ENCODE results near the gene UCKL1. TPM values are rescaled to one million over a fixed set of nuclear protein-coding genes. Genes with fewer than 3 reads are reported as not detected.
"Not testable (repeated sequence)": the region's sequence is repeated elsewhere in the genome, so short reads cannot be mapped to it uniquely, and the experiment has no call there.

UCKL1 gene
- total RNA-seq, 1 experiment from 2014 or later: 55.1 TPM

DNA sequence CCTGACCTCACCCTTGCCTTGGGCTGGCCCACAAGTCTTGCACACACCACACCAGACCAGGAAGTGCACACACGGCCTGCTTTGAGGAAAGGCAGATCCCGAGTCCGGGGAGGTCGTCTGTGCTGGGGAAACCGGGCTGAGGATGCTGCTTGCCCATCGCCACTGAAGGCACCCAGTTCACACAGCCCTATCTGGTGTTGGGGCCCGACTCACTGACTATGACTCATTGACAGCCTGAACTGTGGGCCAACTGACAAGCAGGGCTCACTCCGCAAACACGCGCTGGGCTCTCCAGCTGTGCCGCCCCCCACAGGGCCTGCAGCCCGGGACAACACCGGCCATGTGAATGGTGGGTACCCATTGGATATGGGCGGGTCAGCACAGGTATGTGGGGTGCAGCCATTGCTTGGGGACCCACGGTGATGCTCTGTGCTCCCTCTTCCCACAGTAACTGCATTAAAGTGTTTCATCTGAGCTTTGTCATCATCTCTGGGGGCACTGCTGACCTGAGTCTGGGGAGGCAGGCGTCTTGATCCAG is 21.6 kb upstream of the UCKL1 start:
- CTCF ChIA-PET: no interaction called here
- H3K4me3 ChIP-seq: peak overlapping the region; percentile 99; the same call in 1 of the 2 replicates

GRCh38 chr20:63976980-63977738 is 20.9 kb upstream of the UCKL1 start:
- H3K4me1 ChIP-seq (replicated peaks; ENCODE audit: insufficient read depth): peaks cover 14% of the 10 kb centered on the region
- no peak overlapping the region for H3K4me3 ChIP-seq
- no peak for TF ChIP-seq CTCF (conservative IDR thresholded peaks at IDR 0.05)
- TF ChIP-seq EZH2 (IDR thresholded peaks at IDR 0.05; ENCODE audit: low read depth): no peak
- H3F3A ChIP-seq (ENCODE audit: insufficient read depth, low read depth): peaks cover 48% of the 10 kb centered on the region
- H3K27ac ChIP-seq: no peak overlapping the region
- no peak overlapping the region for H3K4me2 ChIP-seq
- DNase-seq: no peak
- no peaks in the 10 kb centered on the region for H3K9me2 ChIP-seq (ENCODE audit: insufficient read depth)
- H3K27me3 ChIP-seq (ENCODE audit: insufficient read depth, low read depth): no peaks in the 10 kb centered on the region
- POLR2A ChIA-PET (ENCODE audit: unreplicated experiment): interaction anchor here (0.6 kb wide), 1 partner anchor 19 kb away, joined by 6 read pairs; no protein-coding TSS in a partner anchor
- H2AFZ ChIP-seq: no peak overlapping the region
- H4K20me1 ChIP-seq (ENCODE audit: insufficient read depth): peaks cover under 1% of the 10 kb centered on the region; the same call in 1 of the 2 replicates
- BruUV-seq (replicated peaks): no TSS peak
- H3K79me2 ChIP-seq (ENCODE audit: low read depth): peaks cover 11% of the 10 kb centered on the region
- CTCF ChIA-PET: no interaction called here
- H3K36me3 ChIP-seq (ENCODE audit: low read depth): no peaks in the 10 kb centered on the region
- no peaks in the 10 kb centered on the region for H3K9me3 ChIP-seq (ENCODE audit: insufficient read depth, low read depth)
- intact Hi-C loops (cut with micrococcal nuclease; ENCODE audit: unreplicated experiment): no loop called here

More for the DNA sequence above, 21.6 kb upstream of the UCKL1 start:
- peaks cover 5% of the 10 kb centered on the region; the same call in 1 of the 2 replicates for H4K20me1 ChIP-seq (ENCODE audit: insufficient read depth)
- H3K27me3 ChIP-seq (ENCODE audit: insufficient read depth, low read depth): no peaks in the 10 kb centered on the region
- DNase-seq: peak; percentile 33 to 52
- H3K4me2 ChIP-seq: peak overlapping the region; percentile 84
- intact Hi-C loops (cut with micrococcal nuclease; ENCODE audit: unreplicated experiment): loop anchor here (1.0 kb wide), 1 partner anchor 350 kb away; no protein-coding TSS in a partner anchor
- TF ChIP-seq CTCF (conservative IDR thresholded peaks at IDR 0.05) (no peak), EZH2 (IDR thresholded peaks at IDR 0.05; ENCODE audit: low read depth) (no peak)
- H3K27ac ChIP-seq: no peak overlapping the region
- peaks cover 47% of the 10 kb centered on the region for H3F3A ChIP-seq (ENCODE audit: insufficient read depth, low read depth)
- H3K9me2 ChIP-seq (ENCODE audit: insufficient read depth): no peaks in the 10 kb centered on the region
- no peaks in the 10 kb centered on the region for H3K9me3 ChIP-seq (ENCODE audit: insufficient read depth, low read depth)
- TSS peak; percentile 27 for BruUV-seq (replicated peaks)
- H3K36me3 ChIP-seq (ENCODE audit: low read depth): no peaks in the 10 kb centered on the region
- H3K79me2 ChIP-seq (ENCODE audit: low read depth): peaks cover 18% of the 10 kb centered on the region
- peaks cover 17% of the 10 kb centered on the region for H3K4me1 ChIP-seq (replicated peaks; ENCODE audit: insufficient read depth)
- POLR2A ChIA-PET (ENCODE audit: unreplicated experiment): interaction anchor here (0.6 kb wide), 1 partner anchor 18 kb away, joined by 6 read pairs; no protein-coding TSS in a partner anchor
- H2AFZ ChIP-seq: no peak overlapping the region

DNA sequence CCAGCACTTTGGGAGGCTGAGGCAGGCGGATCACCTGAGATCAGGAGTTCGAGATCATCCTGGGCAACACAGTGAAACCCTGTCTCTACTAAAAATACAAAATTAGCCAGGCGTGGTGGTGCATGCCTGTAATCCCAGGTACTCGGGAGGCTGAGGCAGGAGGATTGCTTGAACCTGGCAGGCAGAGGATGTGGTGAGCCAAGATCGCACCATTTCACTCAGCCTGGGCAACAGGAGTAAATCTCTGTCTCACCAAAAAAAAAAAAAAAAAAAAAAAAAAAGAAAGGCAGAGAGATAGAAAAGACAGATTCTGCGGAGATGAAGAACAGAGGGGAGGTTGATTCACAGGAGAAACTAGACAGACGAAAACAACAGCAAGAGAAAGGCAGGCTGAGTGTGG is 20.3 kb upstream of the UCKL1 start:
- H3K79me2 ChIP-seq (ENCODE audit: low read depth): not testable (repeated sequence)

More for the DNA sequence above, 20.3 kb upstream of the UCKL1 start:
- intact Hi-C loops (cut with micrococcal nuclease; ENCODE audit: unreplicated experiment); BruUV-seq (replicated peaks); H3K9me3 ChIP-seq (ENCODE audit: insufficient read depth, low read depth); POLR2A ChIA-PET (ENCODE audit: unreplicated experiment); H2AFZ ChIP-seq; H3K36me3 ChIP-seq (ENCODE audit: low read depth); H3K27ac ChIP-seq; H3K27me3 ChIP-seq (ENCODE audit: insufficient read depth, low read depth); H4K20me1 ChIP-seq (ENCODE audit: insufficient read depth); CTCF ChIA-PET; H3K4me3 ChIP-seq; H3K4me2 ChIP-seq; DNase-seq; H3K4me1 ChIP-seq (replicated peaks; ENCODE audit: insufficient read depth); H3K9me2 ChIP-seq (ENCODE audit: insufficient read depth): not testable (repeated sequence)
- peaks cover 54% of the 10 kb centered on the region for H3F3A ChIP-seq (ENCODE audit: insufficient read depth, low read depth)

Measured in PC-9 (cell line).